8988T (cell line): Measurements from ENCODE around the gene MRPS26.
A peak's percentile ranks its signal among the peaks of the same experiment; 100 is the strongest.
"Not testable (repeated sequence)": the region's sequence is repeated elsewhere in the genome, so short reads cannot be mapped to it uniquely, and the experiment has no call there.

Experiments used
- DNase-seq: peaks from one replicate; pipeline ENCODE4 v3.0.0; 2011

Gene MRPS26

DNA sequence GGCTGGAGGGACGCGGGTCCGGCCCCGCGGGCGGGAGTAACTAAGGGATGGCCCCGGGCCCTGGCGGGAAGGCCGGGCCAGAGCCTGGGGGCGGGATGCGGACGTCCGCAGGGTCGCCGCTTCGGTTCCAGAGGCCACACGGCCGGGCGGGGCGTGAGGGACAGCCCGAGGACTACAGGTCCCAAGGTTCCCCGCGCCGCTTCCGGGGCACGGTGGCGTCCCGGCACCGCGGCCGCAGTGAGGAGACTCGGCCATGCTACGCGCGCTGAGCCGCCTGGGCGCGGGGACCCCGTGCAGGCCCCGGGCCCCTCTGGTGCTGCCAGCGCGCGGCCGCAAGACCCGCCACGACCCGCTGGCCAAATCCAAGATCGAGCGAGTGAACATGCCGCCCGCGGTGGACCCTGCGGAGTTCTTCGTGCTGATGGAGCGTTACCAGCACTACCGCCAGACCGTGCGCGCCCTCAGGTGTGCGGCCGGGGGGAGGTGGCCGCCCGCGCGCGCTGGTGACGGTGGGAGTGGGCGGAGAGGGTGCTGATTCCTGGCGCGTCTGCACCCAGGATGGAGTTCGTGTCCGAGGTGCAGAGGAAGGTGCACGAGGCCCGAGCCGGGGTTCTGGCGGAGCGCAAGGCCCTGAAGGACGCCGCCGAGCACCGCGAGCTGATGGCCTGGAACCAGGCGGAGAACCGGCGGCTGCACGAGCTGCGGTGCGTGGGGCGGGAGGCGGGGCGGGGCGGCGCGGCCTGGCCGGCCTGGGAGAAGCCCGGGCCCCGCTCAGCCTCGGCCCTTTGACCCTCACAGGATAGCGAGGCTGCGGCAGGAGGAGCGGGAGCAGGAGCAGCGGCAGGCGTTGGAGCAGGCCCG lies at the start of gene MRPS26:
Gene MRPS26 (plus strand): TSS at position 237 of the 861 bp plus-strand sequence. CDS start 17 bp downstream, at position 254.
- DNase-seq, result peak; percentile 96

DNA sequence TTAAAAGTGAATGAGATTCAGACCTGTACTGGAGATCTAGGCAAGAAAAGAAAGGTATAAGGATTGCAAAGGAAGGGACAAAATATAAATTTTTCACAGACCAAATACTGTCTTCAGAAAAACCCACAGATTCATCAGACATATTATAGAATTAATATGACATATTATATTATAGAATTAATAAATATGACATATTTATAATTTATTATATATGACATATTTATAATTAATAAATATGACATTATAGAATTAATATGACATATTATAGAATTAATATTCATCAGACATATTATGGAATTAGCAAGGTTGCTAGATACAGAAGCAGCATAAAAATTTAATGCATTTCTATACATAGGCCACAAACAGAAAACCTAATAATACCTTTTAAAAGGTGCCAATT lies 47.1 kb upstream of the MRPS26 start:
- DNase-seq, result no peak

DNA sequence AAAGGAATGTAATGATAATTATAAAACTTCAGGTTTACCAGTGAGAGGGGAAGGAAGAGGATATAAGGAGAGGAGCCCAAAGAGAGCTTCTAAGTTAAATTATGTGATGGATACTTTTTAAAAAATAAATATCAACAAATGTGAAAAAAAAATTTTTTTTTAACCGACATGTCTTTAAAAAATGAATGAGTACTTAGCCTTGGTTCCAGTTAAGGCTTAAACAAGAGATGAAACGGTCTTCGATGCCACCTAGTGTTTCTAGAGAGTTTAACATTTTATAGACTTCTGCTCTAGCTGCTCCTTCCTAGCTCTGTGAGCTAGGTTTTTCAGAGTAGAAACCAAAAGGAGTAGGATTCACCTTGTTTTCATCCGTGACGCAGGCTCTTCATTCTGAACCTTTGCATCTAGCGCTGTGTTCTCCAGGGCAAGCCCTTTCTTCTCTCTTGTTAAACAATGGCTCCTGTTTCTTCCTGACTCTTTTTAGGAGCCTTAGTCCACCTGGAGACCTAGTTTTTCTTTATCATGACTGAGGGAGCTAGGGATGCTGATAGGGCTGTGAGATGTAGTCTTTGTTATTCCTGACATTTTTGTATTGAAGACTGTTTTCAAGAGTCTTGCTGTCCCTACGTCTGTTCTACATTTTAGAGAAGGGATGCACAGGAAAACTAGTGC lies 44.9 kb upstream of the MRPS26 start:
- DNase-seq, result no peak

DNA sequence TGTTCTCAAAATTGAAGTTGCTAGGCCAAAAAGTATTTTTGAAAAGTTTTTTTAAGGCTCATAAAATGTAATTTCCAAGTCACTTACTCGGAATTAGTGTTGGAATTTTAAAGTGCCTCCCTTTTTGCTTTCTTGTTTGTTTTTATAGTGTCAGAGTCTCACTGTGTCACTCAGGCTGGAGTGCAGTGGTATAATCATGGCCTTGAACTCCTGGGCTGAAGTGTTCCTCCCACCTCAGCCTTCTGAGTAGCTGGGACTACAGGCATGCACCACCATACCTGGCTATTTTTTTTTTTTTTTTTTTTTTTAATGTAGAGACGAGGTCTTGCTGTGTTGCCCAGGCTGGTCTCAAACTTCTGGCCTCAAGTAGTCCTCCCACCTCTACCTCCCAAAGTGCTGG lies 42.4 kb upstream of the MRPS26 start:
- no peak for DNase-seq

DNA sequence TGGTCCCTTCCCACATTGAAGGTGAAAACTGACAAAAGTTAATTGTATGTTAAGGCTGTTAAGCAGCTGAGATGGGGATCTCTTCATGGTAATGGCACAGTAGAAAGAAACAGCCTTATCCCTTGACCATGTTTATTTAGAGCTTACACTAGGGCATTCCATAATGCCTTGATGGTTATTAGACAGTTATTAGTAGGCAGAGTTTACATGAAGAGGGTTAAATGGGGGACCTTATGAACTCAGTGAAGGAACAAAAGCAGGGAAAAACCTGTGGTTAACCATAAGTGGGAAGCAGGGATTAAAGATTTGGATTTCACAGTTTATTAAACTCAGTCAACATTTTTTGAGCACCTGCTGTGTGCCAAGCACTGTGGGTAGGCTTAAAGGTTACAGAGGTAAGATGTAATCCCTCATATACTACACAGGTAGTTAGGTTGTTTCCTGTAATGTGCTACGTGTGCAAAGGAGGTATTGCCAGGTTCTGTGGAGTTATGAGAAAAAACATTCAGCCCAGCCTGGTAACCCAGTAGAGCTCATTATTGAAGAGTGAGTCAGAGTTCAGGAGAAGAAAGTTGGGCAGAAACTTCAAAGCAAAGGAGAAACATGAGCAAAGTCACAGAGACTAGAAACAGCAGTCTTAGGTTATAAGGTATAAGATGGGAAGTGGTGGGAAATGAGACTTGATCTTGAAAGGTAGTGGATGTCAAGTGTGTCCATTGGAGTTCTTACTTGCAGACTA lies 34.7 kb upstream of the MRPS26 start:
- no peak for DNase-seq

DNA sequence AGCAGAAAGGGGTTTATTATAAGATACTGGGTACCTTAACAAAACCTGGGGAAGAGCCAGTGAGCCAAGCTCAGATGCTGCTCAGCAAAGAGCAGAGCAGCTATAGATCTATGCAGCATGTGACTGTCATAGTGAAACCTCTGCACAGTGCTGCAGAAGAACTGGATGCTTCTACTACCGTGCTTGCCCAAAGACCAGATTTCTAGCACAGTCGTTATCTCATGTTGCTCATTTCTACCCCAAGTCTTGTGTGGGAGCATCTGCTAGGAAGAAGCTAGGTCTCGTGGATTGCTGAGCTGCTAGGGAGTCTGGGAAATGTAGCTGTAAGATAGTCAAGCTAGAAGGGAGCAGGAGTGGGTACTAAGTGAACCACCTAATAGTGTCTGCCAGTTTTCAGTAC lies 34.1 kb upstream of the MRPS26 start:
- no peak for DNase-seq

DNA sequence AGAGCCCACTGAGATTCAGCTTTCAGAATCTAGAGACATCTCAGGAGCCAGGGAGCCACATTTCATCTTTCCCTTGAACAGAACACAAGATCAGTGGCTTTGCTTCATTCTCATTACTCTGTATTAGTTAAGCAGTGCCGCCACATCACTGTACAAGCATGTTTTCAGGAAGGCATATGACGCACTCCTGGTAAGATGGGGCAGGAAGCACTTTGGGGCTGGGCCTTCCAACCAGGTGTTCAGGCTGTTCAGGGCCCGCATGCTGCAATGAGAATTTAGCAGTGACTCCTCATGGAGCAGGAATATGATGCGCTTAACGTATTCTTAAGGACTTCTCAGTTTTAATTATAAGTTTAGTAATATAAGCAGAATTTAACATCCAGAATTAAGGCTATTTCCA lies 32.1 kb upstream of the MRPS26 start:
- no peak for DNase-seq

DNA sequence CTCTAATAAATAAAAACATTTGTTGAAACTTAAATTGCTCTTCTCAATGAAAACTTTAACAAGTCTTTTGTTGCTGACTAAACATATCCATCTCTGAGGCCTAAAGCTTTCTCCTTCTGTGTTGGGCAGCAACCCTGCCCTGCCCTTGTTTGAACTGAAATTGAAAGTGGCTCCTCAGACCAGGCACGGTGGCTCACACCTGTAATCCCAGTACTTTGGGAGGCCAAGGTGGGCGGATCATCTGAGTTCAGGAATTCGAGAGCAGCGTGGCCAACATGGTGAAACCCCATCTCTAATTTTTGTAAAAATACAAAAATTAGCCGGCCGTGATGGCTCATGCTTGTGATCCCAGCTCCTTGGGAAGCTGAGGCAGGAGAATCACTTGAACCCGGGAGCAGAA lies 31.7 kb upstream of the MRPS26 start:
- no peak for DNase-seq

DNA sequence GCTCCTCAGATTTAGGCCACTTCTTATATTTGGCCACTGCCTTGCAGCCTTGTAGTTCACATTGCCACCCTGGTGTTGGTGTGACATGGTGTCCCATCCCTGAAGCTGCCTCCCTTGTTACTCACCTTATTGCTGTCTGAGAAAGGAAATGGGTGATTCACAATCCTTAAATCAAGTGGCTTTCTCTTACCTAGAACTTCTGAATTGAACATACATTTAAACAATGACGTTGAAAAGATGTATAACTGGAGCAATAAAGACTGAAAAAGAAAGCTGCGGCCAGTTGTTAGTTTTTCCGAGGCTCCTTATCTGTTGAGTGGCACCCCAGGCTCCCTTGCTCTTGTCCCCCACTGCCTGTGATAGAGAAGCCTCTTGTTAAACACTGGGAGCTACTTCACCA lies 31.2 kb upstream of the MRPS26 start:
- no peak for DNase-seq

DNA sequence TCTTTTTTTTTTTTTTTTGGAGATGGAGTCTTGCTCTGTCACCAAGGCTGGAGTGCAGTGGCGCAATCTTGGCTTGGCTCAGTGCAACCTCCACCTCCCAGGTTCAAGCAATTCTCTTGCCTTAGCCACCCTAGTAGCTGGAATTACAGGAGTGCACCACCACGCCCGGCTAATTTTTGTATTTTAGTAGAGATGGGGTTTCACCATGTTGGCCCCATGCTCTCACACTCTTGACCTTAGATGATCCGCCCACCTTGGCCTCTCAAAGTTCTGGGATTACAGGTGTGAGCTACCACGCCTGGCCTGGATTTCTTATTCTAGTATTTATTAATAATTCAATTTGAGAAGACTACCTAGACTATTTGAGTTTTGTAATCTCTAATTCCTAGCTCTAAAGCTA lies 30.6 kb upstream of the MRPS26 start:
- not testable (repeated sequence) for DNase-seq

DNA sequence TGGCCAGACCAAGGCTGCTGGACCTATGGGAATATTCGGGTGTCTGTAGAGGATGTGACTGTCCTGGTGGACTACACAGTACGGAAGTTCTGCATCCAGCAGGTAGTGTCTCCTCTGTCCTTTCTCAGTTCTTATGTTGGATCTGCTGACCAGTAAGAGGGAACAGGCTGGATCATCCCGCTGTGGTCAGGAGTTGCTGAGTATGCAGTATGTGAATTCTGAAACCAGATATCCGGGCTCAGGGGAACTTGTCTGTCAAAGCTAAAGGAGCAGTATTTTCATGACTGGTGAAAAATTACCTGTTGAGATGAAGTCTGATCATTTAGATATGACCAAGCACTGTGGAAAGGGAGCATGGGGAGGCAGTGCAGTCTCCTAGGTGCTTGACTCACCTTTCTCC lies 24.5 kb upstream of the MRPS26 start:
- no peak for DNase-seq

DNA sequence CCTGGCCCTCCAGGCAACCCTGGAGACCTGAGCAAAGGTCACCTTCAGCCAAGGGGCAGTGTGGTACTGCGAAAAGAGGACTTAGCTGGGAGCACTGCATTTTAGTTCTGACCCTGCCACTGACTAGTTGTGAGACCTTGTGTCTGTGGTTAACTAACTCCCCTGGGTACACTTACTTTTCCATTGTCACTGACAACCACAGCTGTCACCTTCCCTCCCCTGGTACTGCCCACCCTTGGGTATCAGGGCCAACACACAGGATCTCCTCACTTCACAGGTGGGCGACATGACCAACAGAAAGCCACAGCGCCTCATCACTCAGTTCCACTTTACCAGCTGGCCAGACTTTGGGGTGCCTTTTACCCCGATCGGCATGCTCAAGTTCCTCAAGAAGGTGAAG lies 24.1 kb upstream of the MRPS26 start:
- no peak for DNase-seq

DNA sequence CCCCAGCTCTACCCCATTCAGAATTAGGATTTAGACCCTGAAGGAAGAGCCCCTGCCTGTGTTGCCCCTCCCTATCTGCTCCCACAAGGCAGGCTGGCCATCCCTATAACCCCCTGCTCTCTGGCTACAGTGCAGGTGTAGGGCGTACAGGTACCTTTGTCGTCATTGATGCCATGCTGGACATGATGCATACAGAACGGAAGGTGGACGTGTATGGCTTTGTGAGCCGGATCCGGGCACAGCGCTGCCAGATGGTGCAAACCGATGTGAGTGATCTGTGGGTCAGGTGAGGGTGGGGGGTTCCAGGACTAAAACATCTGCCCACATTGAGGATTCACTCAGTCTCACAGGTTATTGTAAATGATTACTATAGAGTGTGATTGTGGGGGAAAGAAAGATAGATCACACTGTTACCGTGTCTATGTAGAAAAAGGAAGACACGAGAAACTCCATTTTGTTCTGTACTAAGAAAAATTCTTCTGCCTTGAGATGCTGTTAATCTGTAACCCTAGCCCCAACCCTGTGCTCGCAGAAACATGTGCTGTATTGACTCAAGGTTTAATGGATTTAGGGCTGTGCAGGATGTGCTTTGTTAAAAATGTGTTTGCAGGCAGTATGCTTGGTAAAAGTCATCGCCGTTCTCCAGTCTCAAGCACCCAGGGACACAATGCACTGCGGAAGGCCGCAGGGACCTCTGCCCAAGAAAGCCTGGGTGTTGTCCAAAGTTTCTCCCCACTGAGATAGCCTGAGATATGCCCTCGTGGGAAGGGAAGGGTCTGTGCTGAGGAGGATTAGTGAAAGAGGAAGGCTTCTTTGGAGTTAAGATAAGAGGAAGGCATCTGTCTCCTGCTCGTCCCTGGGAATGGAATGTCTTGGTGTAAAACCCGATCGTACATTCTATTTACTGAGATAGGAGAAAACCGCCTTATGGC lies 23.0 kb upstream of the MRPS26 start:
- not testable (repeated sequence) for DNase-seq

DNA sequence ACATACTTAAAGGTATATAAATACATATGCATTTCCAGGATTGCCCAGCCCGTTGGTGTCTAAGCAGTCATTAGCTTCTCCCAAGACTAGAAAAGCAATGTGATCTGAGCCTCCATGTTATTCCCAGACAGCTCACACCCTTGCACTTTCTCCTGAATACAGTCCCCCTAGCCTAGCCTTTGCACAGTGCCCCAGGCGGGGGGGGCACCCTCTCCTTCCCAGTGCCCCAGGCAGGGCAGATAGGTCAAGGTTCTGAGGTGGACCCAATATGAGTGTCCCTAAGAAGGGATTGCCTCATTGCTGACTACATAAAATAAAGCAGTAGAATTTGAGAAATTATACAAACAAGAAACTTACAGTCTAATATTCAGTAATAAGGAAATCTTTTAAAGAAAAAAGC lies 17.9 kb upstream of the MRPS26 start:
- DNase-seq, result no peak

DNA sequence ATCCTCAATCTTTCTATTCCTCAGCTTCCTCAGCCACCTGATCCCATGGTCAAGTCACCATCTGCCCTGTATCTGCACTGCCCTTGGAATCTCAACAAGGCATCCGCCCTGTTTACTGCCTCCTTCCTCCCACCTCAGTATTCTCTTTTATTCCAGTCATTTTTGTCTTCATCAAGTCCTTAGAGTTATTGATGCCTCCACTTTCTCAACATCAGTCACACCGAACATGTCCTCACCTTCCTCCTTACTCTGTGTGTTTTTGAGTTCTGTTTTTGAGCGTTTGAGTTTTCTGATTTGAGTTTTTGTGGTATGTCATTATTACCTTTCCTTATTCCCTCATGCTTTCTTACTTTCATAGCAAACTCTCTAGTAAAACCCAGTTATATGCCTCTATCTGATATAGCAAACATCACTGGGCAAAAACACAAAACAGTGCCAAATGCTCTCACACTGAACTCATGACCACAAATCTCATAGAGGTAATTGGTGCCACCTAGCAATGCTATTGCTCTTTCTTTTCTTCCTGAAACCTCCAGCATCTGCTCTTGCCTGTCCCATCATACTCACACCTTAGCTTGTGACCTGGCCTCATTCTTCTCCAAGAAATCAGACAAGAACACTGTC lies 14.2 kb upstream of the MRPS26 start:
- no peak for DNase-seq

DNA sequence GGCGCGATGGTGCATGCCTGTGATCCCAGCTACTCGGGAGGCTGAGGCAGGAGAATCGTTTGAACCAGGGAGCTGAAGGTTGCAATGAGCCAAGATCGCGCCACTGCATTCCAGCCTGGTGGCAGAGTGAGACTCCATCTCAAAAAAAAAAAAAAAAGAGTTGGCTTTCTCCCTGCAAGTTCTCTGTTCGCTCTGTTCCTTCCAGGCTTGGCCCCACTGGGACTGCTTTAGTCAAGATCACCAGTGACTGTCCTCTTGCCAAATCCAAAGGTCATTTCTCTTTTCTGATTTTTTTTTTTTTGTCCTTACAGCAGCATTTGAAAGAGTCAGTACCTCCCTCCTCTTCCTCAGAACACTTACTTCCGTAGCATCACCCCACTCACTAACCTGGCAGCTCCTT lies 13.2 kb upstream of the MRPS26 start:
- DNase-seq, result no peak

DNA sequence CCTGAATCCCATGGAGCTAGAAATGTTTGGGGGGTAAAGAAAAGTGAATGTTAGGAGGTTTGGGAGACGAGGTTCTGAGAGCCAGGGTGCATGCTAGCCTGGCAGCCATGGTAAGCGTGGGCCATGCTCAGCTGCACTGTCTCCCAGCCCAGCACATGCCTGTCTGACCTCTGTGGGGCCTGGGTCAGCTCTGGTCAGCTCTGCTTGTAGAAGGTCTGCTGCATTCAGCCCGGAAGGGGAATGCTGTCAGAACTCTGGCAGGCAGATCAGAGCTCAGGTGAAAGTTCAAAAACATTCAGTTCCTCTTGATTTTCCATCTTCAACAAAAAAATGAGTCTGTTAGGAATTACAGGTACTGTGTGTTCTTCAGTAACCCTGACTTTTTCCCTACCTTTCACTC lies 8.2 kb upstream of the MRPS26 start:
- DNase-seq, result no peak

DNA sequence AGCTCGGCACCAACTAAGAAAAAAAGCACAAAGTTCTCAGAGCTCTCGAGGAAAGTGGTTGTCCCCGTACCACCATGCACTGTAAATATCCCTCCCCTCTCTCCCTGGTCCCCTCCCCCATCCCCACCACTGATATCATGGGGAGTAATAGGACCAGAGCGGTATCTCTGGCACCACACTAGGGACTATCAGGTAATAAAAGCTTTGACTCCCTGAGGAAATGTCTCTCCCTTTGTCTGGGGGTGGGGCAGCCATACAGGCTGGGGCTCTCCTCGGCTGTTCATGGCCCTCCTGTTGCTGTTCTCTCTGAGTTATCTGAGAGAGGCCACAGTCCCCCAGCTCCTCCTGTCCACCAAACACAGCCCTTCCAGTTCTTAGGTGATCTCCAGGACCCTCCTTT lies 7.4 kb upstream of the MRPS26 start:
- DNase-seq, result no peak

DNA sequence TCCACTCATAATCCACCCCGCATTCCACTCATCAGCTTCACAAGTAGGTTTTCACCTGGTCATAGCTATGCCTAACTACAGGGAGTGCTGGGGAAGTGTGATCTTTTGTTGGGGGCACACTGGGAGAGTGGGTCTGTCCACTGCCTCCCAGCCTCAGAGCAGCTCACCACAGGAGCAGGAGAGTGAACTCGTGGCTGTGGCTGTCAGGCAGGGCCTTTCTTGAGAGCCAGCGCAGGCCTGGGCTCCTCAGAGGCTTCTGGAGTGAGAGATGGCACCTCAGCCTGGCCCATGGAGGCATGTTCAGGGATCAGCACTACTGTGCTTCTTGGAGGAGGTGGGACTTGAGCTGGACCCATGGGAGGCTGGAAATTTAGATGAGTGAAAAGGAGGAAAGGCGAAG lies 6.4 kb upstream of the MRPS26 start:
- DNase-seq, result no peak

DNA sequence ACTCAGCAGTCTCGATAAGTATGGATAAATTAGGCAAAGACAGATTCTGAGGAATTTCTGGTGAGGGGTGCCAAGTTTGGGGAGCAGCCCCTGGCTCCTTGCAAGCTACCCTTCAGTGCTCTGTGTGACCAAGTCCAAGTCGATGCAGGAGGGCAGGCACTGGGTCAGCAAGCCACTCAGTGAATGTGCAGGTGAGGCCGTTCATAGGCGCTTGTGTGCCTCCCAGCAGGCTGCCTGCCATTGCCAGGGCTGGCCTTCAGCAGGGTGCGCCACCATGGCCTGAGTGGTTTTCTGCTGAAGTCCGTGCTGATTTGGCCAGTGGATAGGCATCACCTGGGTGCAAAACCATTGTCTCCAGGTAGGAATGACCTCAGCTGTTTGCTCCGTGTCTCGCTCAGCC lies 5.8 kb upstream of the MRPS26 start:
- no peak for DNase-seq

DNA sequence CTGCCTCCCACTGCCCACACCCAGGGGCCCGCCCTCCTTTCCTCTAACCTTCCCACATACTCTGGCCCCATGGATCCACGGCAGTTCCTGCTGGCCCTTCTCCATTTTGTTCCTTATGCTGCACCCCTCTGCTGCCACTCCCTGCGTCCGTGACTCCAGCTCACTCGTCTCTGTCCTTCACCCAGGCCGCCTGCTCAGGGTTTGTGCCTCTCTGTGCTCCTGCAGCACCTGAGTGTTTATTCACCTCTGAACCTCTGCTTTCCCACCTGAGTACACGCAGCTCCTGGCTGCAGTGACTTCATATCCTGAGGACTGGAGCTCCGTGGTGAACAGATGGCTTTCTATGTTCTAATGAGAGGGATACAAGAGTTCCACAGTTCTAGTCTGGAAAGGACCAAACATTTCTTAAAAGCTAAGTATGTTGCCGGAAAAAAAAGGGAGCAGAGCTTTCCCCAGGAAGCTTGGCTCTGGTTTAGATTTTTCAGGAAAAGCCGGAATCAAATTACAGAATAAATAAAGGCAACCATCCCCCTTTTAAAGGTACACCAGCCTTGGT lies 3.9 kb upstream of the MRPS26 start:
- DNase-seq, result no peak

DNA sequence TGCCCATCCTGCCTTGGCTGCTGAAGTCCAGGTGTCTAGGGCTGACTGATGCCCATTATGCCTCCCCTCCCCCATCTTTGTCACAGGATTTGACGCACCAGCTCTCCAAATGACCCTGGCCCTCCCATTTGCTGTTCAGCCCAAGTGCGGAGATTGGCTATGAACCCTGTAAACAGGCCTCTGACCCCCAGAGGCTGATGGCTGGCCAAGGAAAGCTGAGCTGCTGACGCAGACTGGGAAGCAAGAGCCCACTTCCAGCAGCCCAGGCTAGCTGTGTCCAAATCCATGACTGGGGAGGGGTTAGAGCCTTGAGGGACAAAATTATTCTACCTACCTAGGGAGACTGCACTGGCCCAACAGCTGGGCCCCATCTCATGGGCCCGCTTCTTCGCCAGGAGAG lies 3.2 kb upstream of the MRPS26 start:
- no peak for DNase-seq
